ENCODE data around the gene PTPN2.

GRCh38 chr18:12751891-12752290 lies 132.1 kb downstream of the PTPN2 start:
- no peak for TF ChIP-seq CSDC2 (CRISPR knock-in tag; IDR thresholded peaks at IDR 0.05)
- TF ChIP-seq CREB5 (CRISPR knock-in tag; IDR thresholded peaks at IDR 0.05; ENCODE audit: low read depth), result no peak
- TF ChIP-seq PPARA (CRISPR knock-in tag; IDR thresholded peaks at IDR 0.05; ENCODE audit: borderline replicate concordance), result no peak
- no peak for TF ChIP-seq BACH2 (CRISPR knock-in tag; IDR thresholded peaks at IDR 0.05; ENCODE audit: borderline replicate concordance)
- no peak for TF ChIP-seq ZNF565 (CRISPR knock-in tag; conservative IDR thresholded peaks at IDR 0.05; ENCODE audit: low read depth)
- no peak for TF ChIP-seq ZNF8 (CRISPR knock-in tag; IDR thresholded peaks at IDR 0.05)
- no peak for TF ChIP-seq RARB (CRISPR knock-in tag; IDR thresholded peaks at IDR 0.05)
- no peak for TF ChIP-seq ARNTL (CRISPR knock-in tag; IDR thresholded peaks at IDR 0.05; ENCODE audit: borderline replicate concordance, low read depth)
- TF ChIP-seq TSHZ2 (CRISPR knock-in tag; IDR thresholded peaks at IDR 0.05), result no peak
- TF ChIP-seq TCF4 (CRISPR knock-in tag; IDR thresholded peaks at IDR 0.05; ENCODE audit: borderline replicate concordance), result no peak
- no peak for TF ChIP-seq PATZ1 (CRISPR knock-in tag; IDR thresholded peaks at IDR 0.05; ENCODE audit: borderline replicate concordance)
